GM12891 (cell line): ENCODE results near the gene ZFY.

Experiments used
- POLR2A ChIP-seq: IDR thresholded peaks from 2 replicates; pipeline ENCODE4 v1.6.1; 2011; ENCODE audit warnings: low read depth, low read length, control low read depth
- POLR2AphosphoS5 ChIP-seq: IDR thresholded peaks from 2 replicates; pipeline ENCODE4 v1.6.1; 2011; ENCODE audit warnings: low read depth, low read length, control low read depth
- TAF1 ChIP-seq: IDR thresholded peaks from 2 replicates; pipeline ENCODE4 v1.6.1; 2011; ENCODE audit warnings: low read depth, low read length, control low read depth

- no peak for TF ChIP-seq POLR2AphosphoS5
- TF ChIP-seq POLR2A = no peak
- no peak for TF ChIP-seq TAF1
Measured at GRCh38 chrY:3003846-3004245, 68.7 kb downstream of the ZFY start.
